DND-41 (cell line): ENCODE measurements around the gene MKI67.

Source experiments
- ATAC-seq: fragments of 200-7000 bp; cut with Tn5 transposase; 3 replicates; pipeline ENCODE4 v1.9.1; 2021; ENCODE audit warnings: low read depth; ENCODE audit not compliant: insufficient read depth
- DNase-seq: peaks from one replicate; pipeline ENCODE4 v3.0.0-alpha.2; 2020
- H2AFZ ChIP-seq: 2 replicates; pipeline ENCODE4 v1.6.0; 2012; ENCODE audit warnings: low read depth, low read length
- H3K27ac ChIP-seq: 2 replicates; pipeline ENCODE4 v1.5.1; 2012; ENCODE audit warnings: low read length, inconsistent platforms
- H3K27me3 ChIP-seq: fragments of 200-600 bp; sonication (generic); 2 replicates; pipeline ENCODE4 v1.6.0; 2012; ENCODE audit warnings: low read length, mild to moderate bottlenecking, inconsistent platforms; ENCODE audit not compliant: insufficient read depth, poor library complexity
- H3K36me3 ChIP-seq: 2 replicates; pipeline ENCODE4 v1.5.1; 2012; ENCODE audit warnings: low read length, inconsistent platforms; ENCODE audit not compliant: insufficient read depth
- H3K4me1 ChIP-seq: 2 replicates; pipeline ENCODE4 v1.5.1; 2012; ENCODE audit warnings: mild to moderate bottlenecking, low read length; ENCODE audit not compliant: insufficient read depth
- H3K4me2 ChIP-seq: 2 replicates; pipeline ENCODE4 v1.6.0; 2012; ENCODE audit warnings: mild to moderate bottlenecking, moderate library complexity, low read length, inconsistent platforms; ENCODE audit not compliant: insufficient read depth
- H3K4me3 ChIP-seq, 2 experiments: fragments of 200-600 bp in 1 of 2; shearing (Covaris generic) in 1 of 2; 2 replicates each; pipeline ENCODE4 v1.5.1; 2012 to 2016; ENCODE audit warnings: inconsistent platforms in 2 of 2, low read length in 2 of 2, mild to moderate bottlenecking in 2 of 2, low read depth in 1 of 2, moderate library complexity in 1 of 2
- H3K79me2 ChIP-seq: 2 replicates; pipeline ENCODE4 v1.6.0; 2012; ENCODE audit warnings: low read length, inconsistent platforms; ENCODE audit not compliant: insufficient read depth
- H3K9ac ChIP-seq: 2 replicates; pipeline ENCODE4 v1.6.0; 2012; ENCODE audit warnings: low read depth, mild to moderate bottlenecking, inconsistent platforms, low read length, moderate library complexity
- H3K9me3 ChIP-seq: 2 replicates; pipeline ENCODE4 v1.5.1; 2012; ENCODE audit warnings: low read length, moderate library complexity, mild to moderate bottlenecking, inconsistent platforms; ENCODE audit not compliant: insufficient read depth, severe bottlenecking
- H4K20me1 ChIP-seq: 2 replicates; pipeline ENCODE4 v1.6.0; 2012; ENCODE audit warnings: low read length; ENCODE audit not compliant: insufficient read depth
- EZH2 ChIP-seq: IDR thresholded peaks from 3 replicates; pipeline ENCODE4 v1.6.1; 2012; ENCODE audit warnings: borderline replicate concordance, low read depth, mild to moderate bottlenecking, moderate library complexity, low read length, inconsistent platforms; ENCODE audit not compliant: severe bottlenecking
- TF ChIP-seq, protein P1 (sequence below): IDR thresholded peaks from 2 replicates; pipeline ENCODE4 v1.5.1; 2012; ENCODE audit warnings: borderline replicate concordance, low read length, moderate library complexity, mild to moderate bottlenecking; ENCODE audit not compliant: poor library complexity, severe bottlenecking; ENCODE audit errors: extremely low read depth

The MKI67 gene

DNA sequence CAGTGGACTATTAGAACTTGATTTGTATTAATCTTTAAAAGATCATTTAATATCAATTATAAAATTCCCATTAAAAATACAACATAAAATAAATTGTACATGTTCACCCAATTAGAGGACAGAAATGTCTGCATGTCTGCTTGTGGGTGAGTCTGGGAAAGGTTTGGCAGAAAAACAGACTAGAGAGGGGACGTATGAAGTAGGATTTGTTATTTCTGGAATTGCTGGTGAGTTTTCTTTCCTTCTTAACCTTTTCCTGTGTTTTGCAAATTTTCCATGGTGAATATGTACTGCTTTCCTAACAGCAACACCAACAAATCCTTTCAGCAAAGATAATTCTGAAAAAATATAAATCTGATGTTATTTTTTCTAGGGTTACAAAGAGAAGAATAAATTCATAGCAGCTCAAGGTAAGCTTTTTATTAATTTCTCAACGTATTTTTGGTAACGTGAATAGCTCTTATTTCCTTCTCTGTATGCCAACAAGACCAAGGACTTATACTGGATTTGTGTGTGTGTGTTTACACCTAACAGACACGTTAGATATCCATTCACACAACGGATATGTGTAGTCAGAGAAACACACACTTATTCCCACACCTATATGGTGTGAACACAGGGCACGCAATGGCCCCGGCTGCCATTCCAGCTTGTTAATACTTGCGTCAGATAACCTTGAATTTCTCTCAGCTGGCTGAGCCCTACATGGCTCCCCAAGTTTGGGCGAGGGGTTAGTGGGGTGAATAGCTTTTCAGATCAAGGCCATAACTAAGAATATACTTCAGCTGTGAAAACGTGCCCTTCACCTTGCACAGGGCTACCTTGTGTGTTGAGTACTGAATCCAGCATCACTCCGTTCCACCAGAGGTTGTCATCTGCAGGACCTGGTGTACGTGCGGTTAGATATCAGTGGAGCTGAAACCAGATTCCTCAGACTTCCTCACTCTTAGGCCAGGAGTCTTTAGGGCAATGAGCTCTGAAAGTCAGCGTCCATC lies 64.6 kb downstream of the MKI67 start:
- H2AFZ ChIP-seq, result no peak overlapping the region
- H3K27me3 ChIP-seq, result no peaks in the 10 kb centered on the region
- H3K79me2 ChIP-seq, result no peaks in the 10 kb centered on the region
- H3K9me3 ChIP-seq, result no peaks in the 10 kb centered on the region
- no peak overlapping the region for H3K4me2 ChIP-seq
- H3K36me3 ChIP-seq, result peaks cover 48% of the 10 kb centered on the region
- H3K4me1 ChIP-seq, result peaks cover 44% of the 10 kb centered on the region
- no peaks in the 10 kb centered on the region; the same call in 1 of the 2 replicates for H4K20me1 ChIP-seq
- TF ChIP-seq, protein P1, sequence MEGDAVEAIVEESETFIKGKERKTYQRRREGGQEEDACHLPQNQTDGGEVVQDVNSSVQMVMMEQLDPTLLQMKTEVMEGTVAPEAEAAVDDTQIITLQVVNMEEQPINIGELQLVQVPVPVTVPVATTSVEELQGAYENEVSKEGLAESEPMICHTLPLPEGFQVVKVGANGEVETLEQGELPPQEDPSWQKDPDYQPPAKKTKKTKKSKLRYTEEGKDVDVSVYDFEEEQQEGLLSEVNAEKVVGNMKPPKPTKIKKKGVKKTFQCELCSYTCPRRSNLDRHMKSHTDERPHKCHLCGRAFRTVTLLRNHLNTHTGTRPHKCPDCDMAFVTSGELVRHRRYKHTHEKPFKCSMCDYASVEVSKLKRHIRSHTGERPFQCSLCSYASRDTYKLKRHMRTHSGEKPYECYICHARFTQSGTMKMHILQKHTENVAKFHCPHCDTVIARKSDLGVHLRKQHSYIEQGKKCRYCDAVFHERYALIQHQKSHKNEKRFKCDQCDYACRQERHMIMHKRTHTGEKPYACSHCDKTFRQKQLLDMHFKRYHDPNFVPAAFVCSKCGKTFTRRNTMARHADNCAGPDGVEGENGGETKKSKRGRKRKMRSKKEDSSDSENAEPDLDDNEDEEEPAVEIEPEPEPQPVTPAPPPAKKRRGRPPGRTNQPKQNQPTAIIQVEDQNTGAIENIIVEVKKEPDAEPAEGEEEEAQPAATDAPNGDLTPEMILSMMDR, result no peak
- no peak for TF ChIP-seq EZH2
- peak overlapping the region; percentile 86 for H3K27ac ChIP-seq
- no peak overlapping the region for H3K4me3 ChIP-seq
- H3K9ac ChIP-seq, result no peak overlapping the region
- DNase-seq (no peak), ATAC-seq (no peak)

DNA sequence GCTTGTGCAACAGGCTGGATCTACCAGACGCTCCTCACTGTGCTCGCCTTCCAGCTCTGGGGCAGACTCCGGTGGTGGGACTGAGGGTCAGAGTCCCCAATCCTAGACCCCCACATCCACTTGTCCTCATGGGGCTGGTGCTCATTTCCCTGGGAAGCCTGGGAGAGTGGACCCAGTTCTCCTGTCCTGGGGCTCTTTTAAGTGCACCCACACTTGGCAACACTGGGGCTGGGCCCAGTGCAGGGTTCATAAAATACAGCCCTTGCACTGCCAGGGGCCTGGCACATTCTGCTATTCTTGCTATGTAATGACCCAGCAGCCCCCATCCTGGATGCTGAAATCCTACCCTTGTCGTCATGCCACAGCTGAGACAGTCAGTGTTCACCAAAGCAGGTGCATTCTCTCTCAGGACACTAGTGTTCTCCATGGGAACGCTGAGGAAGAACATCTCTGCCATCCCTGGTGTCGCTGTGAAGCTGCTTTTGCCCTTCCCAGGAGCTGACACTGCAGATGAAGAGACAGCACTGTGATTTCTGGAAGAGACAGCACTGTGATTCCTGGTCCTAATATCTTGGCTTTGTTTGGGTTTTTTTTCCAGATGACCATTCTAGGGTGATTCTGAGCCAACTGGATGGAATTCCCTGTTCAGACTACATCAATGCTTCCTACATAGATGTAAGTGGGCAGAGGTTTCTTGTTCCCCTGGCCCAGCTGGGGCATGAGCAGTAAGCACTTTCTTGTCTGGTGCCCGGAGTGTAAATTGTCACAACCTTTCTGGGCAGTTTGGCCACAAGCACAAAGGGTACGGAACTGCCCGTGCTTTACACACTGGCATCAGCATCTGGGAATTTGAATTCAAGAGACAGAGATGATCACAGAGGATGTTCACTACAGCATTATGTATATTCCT lies 65.6 kb downstream of the MKI67 start:
- Histone ChIP-seq H3K4me3 (no peak overlapping the region), H3K79me2 (no peaks in the 10 kb centered on the region), H3K9ac (no peak overlapping the region), H3K27me3 (no peaks in the 10 kb centered on the region), H4K20me1 (no peaks in the 10 kb centered on the region; the same call in 1 of the 2 replicates), H2AFZ (no peak overlapping the region), H3K4me1 (peaks cover 38% of the 10 kb centered on the region), H3K9me3 (no peaks in the 10 kb centered on the region), H3K36me3 (peaks cover 47% of the 10 kb centered on the region), H3K27ac (peak overlapping the region; percentile 16), H3K4me2 (no peak overlapping the region)
- ATAC-seq (no peak), DNase-seq (no peak)
- TF ChIP-seq, protein P1, result no peak
- TF ChIP-seq EZH2, result no peak

GRCh38 chr10:128059982-128060293 lies 66.3 kb downstream of the MKI67 start:
- H3K9ac ChIP-seq, result no peak overlapping the region
- peaks cover 32% of the 10 kb centered on the region for H3K4me1 ChIP-seq
- no peaks in the 10 kb centered on the region for H3K79me2 ChIP-seq
- H3K9me3 ChIP-seq, result no peaks in the 10 kb centered on the region
- H3K4me3 ChIP-seq, result no peak overlapping the region
- ATAC-seq, result no peak
- peaks cover 49% of the 10 kb centered on the region for H3K36me3 ChIP-seq
- no peaks in the 10 kb centered on the region for H4K20me1 ChIP-seq
- no peak for TF ChIP-seq EZH2
- TF ChIP-seq, protein P1, result no peak
- no peaks in the 10 kb centered on the region for H3K27me3 ChIP-seq
- no peak overlapping the region for H2AFZ ChIP-seq
- DNase-seq, result no peak
- H3K27ac ChIP-seq, result no peak overlapping the region; the same call in 1 of the 2 replicates
- no peak overlapping the region for H3K4me2 ChIP-seq
